ENCODE measurements around the gene IGF2BP3.
A peak's percentile ranks its signal among the peaks of the same experiment; 100 is the strongest.

Gene IGF2BP3

DNA sequence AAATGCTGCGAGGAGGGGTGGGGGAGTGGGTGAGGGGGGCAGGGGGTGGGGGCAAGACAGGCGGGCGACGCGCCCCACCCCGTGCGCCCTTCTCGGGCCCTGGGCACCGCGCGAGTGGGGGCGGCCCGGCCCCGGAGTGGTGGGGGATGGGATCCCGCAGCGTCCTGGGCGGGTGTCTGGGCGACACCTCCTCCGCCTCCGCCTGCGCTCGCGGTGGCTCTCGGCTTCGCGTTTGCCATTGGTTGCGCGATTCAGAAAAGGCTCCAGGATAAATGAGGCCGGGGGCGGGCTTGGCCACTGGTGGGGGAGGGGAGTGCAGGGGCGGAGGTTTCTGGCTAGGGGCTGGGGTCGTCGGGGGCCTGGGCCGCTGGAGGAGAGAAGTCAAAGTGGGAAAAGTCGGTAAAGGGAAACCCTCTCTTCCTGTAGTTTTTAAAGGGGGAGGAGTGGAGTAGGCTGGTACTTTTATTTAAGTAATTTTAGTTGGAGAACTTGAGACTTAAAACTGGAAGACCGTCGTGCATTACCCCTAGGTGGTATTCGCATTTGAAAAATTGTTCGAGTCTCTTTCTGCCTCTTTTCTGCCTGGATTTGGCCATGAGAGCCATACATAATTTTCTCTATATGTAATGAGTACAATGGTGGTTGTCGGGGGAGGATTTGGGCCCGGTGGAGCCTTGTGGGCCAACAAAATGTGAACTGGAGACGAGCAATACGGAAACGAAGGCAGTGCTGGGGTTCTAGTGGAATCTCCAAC, 992 bp upstream of the IGF2BP3 start:
- peak; percentile 68 for DNase-seq (ENCODE audit: low read depth)
- peak overlapping the region; percentile 77 for H3K4me3 ChIP-seq (ENCODE audit: low read depth, low read length)
- TF ChIP-seq, protein P1, sequence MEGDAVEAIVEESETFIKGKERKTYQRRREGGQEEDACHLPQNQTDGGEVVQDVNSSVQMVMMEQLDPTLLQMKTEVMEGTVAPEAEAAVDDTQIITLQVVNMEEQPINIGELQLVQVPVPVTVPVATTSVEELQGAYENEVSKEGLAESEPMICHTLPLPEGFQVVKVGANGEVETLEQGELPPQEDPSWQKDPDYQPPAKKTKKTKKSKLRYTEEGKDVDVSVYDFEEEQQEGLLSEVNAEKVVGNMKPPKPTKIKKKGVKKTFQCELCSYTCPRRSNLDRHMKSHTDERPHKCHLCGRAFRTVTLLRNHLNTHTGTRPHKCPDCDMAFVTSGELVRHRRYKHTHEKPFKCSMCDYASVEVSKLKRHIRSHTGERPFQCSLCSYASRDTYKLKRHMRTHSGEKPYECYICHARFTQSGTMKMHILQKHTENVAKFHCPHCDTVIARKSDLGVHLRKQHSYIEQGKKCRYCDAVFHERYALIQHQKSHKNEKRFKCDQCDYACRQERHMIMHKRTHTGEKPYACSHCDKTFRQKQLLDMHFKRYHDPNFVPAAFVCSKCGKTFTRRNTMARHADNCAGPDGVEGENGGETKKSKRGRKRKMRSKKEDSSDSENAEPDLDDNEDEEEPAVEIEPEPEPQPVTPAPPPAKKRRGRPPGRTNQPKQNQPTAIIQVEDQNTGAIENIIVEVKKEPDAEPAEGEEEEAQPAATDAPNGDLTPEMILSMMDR (conservative IDR thresholded peaks at IDR 0.05; ENCODE audit: low read depth, low read length): no peak

GRCh38 chr7:23469961-23470250, 385 bp downstream of the IGF2BP3 start:
- TF ChIP-seq, protein P1 (conservative IDR thresholded peaks at IDR 0.05; ENCODE audit: low read depth, low read length): no peak
- peak overlapping the region; percentile 77 for H3K4me3 ChIP-seq (ENCODE audit: low read depth, low read length)
- DNase-seq (ENCODE audit: low read depth): peak; percentile 33

DNA sequence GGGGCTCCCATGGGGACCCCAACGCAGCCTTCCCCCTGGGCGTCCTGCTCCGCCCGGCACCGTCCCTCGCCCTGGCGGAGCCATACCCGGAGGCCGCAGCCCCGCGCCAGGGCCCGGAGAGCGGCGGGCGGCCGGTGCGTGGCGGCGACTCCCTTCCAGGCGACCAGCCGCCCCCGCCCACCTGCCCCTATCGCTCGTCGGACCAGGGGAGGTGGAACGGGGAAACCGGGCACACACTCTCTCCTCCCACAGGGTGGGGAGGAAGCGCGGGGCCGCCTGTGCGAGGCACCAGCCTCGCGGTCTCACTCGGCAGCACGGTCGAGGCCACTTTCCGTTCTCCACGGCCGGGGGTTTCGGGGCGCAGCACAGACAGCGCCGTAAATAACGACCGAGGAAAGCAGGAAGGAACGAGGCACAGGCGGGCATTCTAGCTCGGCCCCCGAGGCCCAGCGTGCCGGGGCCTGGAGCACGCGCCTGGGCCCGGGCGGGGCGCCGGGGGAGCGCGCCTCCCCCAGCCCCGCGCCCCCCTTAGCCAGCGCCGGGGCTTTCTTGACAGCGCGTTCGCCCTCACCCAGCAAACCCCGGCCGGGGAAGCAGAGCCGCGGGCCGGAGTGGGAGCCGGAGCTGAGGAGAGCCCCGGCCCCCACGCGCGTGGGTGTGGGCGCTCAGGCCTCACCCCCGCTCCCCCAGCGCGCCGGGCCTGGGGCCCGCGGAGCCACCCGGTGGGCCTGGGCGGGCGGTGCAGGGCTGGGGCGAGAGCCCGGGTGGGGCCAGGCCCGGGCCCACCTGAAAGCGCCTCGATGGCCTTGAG, 936 bp downstream of the IGF2BP3 start:
- peak; percentile 24 for DNase-seq (ENCODE audit: low read depth)
- peak overlapping the region; percentile 77 for H3K4me3 ChIP-seq (ENCODE audit: low read depth, low read length)
- TF ChIP-seq, protein P1 (conservative IDR thresholded peaks at IDR 0.05; ENCODE audit: low read depth, low read length): no peak

- peak overlapping the region; percentile 77 for H3K4me3 ChIP-seq (ENCODE audit: low read depth, low read length)
- DNase-seq (ENCODE audit: low read depth): peak; percentile 13
- TF ChIP-seq, protein P1 (conservative IDR thresholded peaks at IDR 0.05; ENCODE audit: low read depth, low read length): no peak
Measured at GRCh38 chr7:23468526-23469149, 1.7 kb downstream of the IGF2BP3 start.

DNA sequence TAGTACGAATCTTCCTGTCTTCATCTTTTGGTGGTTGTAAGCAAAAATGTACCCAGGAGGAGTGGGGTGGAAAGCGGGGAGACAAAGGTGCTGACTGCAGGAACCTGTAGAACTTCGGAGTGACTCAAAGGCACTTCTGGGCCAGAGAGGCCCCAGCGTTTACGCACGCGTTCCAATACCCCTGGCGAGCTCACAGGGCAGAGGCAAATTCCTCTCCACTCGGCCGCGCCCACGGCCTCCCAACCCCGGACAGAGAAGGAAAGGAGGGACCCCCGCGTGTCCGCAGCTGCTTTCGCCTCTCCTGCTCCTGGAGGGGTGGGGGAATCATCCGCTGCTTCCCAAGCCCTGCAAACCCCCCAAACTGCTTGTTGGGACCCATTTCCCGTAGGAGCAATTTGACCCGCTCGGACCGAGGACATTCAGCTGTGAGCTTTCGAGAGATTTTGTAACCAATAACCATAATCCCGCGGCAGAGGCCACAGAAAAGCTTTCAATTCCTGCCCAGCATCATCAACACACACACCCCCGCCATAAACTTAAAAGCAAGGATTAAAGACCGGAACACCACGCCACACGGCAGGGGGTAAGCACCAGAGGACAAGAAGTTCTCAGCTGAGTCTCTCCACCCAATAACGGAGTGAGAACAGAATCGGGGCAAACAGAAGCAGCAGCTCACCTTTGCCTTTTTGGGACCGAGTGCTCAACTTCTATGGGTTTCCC, 2.3 kb downstream of the IGF2BP3 start:
- peak; percentile 79 for DNase-seq (ENCODE audit: low read depth)
- TF ChIP-seq, protein P1 (conservative IDR thresholded peaks at IDR 0.05; ENCODE audit: low read depth, low read length): no peak

GRCh38 chr7:23467291-23467805, 2.9 kb downstream of the IGF2BP3 start:
- peak overlapping the region; percentile 77 for H3K4me3 ChIP-seq (ENCODE audit: low read depth, low read length)
- TF ChIP-seq, protein P1 (conservative IDR thresholded peaks at IDR 0.05; ENCODE audit: low read depth, low read length): no peak
- peak; percentile 34 for DNase-seq (ENCODE audit: low read depth)

More for the DNA sequence above, 2.3 kb downstream of the IGF2BP3 start:
- peak overlapping the region; percentile 77 for H3K4me3 ChIP-seq (ENCODE audit: low read depth, low read length)
